A673 (cell line): ENCODE data around the gene DPH1. TPM values are rescaled to one million over a fixed set of nuclear protein-coding genes. Genes with fewer than 3 reads are reported as not detected.

Experiments used
- BruUV-seq: library from RNA; stranded (reverse); fragments of 400-500 nt; replicated peaks from 2 replicates; lab custom pipeline; 2021; lab: Mats Ljungman, UMichigan
- CTCF ChIA-PET: fragments of 300-600 bp; sonication (Branson Sonifier 250); formaldehyde crosslinking; loops from one replicate; lab custom pipeline; 2022; ENCODE audit warnings: antibody characterized with exemption; lab: Charles Lee
- POLR2A ChIA-PET: fragments of 300-600 bp; sonication (Branson Sonifier 250); formaldehyde crosslinking; loops from one replicate; lab custom pipeline; 2022; ENCODE audit warnings: antibody characterized with exemption; ENCODE audit not compliant: low non-redundant PET; lab: Charles Lee
- DNase-seq: peaks from one replicate; pipeline ENCODE4 v3.0.0-alpha.2; 2015; ENCODE audit warnings: low spot score
- H3K27ac ChIP-seq: fragments of 200-600 bp; sonication (generic); 2 replicates; pipeline ENCODE4 v1.5.1; 2016; ENCODE audit warnings: mixed run types, low read depth, mild to moderate bottlenecking, mixed read lengths, antibody characterized with exemption, low read length; ENCODE audit not compliant: poor library complexity, severe bottlenecking
- H3K27me3 ChIP-seq: fragments of 200-600 bp; sonication (generic); replicated peaks from 2 replicates; pipeline ENCODE4 v1.6.1; 2017; ENCODE audit warnings: mixed run types, low read depth, mild to moderate bottlenecking, mixed read lengths, antibody characterized with exemption, low read length; ENCODE audit not compliant: insufficient read depth, poor library complexity
- H3K36me3 ChIP-seq: fragments of 200-600 bp; sonication (generic); 2 replicates; pipeline ENCODE4 v1.6.1; 2016; ENCODE audit warnings: mixed run types, mild to moderate bottlenecking, mixed read lengths, antibody characterized with exemption, low read length; ENCODE audit not compliant: insufficient read depth, poor library complexity, severe bottlenecking
- H3K4me1 ChIP-seq: fragments of 200-600 bp; sonication (generic); 2 replicates; pipeline ENCODE4 v1.6.1; 2017; ENCODE audit warnings: mixed run types, mild to moderate bottlenecking, mixed read lengths, antibody characterized with exemption, low read length; ENCODE audit not compliant: insufficient read depth, poor library complexity, severe bottlenecking
- H3K4me3 ChIP-seq: fragments of 200-600 bp; sonication (generic); 2 replicates; pipeline ENCODE4 v1.5.1; 2016; ENCODE audit warnings: low read depth, mixed run types, mild to moderate bottlenecking, mixed read lengths, low read length; ENCODE audit not compliant: poor library complexity, severe bottlenecking
- H3K9me3 ChIP-seq: fragments of 200-600 bp; sonication (generic); 2 replicates; pipeline ENCODE4 v1.6.1; 2016; ENCODE audit warnings: mixed run types, low read depth, mild to moderate bottlenecking, mixed read lengths, antibody characterized with exemption, low read length; ENCODE audit not compliant: poor library complexity, severe bottlenecking
- EZH2 ChIP-seq: fragments of 200-600 bp; sonication (generic); IDR thresholded peaks from 2 replicates; pipeline ENCODE4 v1.6.1; 2017; ENCODE audit warnings: borderline replicate concordance, low read depth, mild to moderate bottlenecking, mixed read lengths, antibody characterized with exemption, low read length; ENCODE audit not compliant: poor library complexity, severe bottlenecking
- intact Hi-C: fragments of 100-400 bp; cut with micrococcal nuclease; formaldehyde crosslinking; loops from one replicate; pipeline ENCODE4 v1.10.0; 2022; ENCODE audit not compliant: unreplicated experiment
- total RNA-seq: library from RNA; stranded (reverse); gene quantifications from 2 replicates; pipeline ENCODE4 v1.2.3, GENCODE V29; 2021
- TF ChIP-seq, protein P1 (sequence below): fragments of 300-800, 200-600 bp; sonication (generic); conservative IDR thresholded peaks from 2 replicates; pipeline ENCODE4 v1.5.1; 2017; ENCODE audit warnings: low read depth, mild to moderate bottlenecking, antibody characterized with exemption, low read length, moderate library complexity, mixed read lengths

The DPH1 gene
- total RNA-seq, 1 experiment from 2014 or later = 51.1 TPM

DNA sequence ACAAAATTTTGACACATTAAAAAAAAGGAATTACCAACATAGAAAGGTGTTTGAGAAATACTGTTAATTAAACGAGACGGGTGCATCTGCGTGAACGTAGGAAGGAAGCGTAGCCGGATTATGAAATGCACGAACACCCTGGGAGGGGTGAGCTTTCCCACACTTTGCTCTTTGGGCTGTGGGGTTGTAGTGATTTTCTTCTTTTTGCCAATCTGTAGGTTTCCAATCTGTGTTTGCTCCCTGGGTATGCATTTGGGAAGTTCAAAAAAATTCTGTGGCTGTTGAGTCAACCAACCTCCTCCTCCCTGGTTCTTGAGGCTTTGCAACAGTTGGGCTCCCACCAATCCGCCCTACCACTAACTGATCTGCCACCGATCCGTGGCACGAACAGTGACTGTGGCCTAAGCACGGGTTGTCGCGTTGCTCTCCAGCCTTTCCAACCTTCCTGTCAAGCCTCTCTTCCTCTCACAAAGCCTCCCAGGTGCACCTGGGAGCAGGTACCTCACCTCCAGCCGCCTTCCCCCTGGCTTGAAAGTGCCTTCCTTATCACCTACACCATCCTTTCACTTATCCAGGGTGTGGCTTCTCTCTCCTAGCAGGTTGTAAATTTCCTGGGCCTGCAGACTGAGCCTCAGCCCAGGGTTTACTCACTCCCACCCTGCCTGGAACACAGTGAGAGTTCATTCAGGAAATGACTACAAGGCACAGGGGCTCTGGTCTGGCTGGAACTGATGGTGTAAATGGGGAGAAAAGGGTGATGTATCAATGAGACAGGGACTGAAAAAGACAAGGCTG, 21.4 kb upstream of the DPH1 start:
- CTCF ChIA-PET = no interaction called here
- BruUV-seq = no TSS peak
- H3K27me3 ChIP-seq = no peaks in the 10 kb centered on the region
- no peak for TF ChIP-seq EZH2
- TF ChIP-seq, protein P1, sequence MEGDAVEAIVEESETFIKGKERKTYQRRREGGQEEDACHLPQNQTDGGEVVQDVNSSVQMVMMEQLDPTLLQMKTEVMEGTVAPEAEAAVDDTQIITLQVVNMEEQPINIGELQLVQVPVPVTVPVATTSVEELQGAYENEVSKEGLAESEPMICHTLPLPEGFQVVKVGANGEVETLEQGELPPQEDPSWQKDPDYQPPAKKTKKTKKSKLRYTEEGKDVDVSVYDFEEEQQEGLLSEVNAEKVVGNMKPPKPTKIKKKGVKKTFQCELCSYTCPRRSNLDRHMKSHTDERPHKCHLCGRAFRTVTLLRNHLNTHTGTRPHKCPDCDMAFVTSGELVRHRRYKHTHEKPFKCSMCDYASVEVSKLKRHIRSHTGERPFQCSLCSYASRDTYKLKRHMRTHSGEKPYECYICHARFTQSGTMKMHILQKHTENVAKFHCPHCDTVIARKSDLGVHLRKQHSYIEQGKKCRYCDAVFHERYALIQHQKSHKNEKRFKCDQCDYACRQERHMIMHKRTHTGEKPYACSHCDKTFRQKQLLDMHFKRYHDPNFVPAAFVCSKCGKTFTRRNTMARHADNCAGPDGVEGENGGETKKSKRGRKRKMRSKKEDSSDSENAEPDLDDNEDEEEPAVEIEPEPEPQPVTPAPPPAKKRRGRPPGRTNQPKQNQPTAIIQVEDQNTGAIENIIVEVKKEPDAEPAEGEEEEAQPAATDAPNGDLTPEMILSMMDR = no peak
- DNase-seq = no peak
- peaks cover 10% of the 10 kb centered on the region for H3K4me1 ChIP-seq
- H3K9me3 ChIP-seq = no peaks in the 10 kb centered on the region
- intact Hi-C loops = no loop called here
- POLR2A ChIA-PET = no interaction called here
- no peak overlapping the region for H3K27ac ChIP-seq
- no peak overlapping the region for H3K4me3 ChIP-seq
- H3K36me3 ChIP-seq = no peaks in the 10 kb centered on the region

DNA sequence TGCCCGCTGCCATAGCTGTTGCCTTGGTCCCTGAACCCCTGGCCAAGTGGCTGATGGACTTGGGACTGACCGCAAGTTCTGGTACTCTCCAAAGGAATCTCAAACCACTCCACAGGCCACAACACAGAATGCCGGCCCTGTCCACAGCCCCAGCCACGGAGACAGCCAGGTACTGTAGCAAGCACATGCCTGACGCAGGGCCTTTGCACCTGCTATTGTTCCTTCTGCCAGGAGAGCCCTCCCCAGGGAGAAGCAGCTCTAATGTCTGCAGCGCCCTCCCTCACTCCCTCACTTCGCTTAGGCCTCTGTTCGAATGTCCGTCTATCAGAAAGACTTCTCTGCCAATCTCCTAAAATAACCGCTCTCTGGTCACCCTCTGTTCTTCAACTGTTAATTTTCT, 20.2 kb upstream of the DPH1 start:
- no TSS peak for BruUV-seq
- CTCF ChIA-PET = no interaction called here
- POLR2A ChIA-PET = no interaction called here

GRCh38 chr17:2011411-2012371, 18.3 kb upstream of the DPH1 start:
- Histone ChIP-seq H3K27ac (no peak overlapping the region), H3K4me3 (no peak overlapping the region), H3K36me3 (no peaks in the 10 kb centered on the region), H3K9me3 (no peaks in the 10 kb centered on the region), H3K27me3 (no peaks in the 10 kb centered on the region), H3K4me1 (peaks cover 10% of the 10 kb centered on the region)
- DNase-seq = peak; percentile 73
- CTCF ChIA-PET = no interaction called here
- intact Hi-C loops = no loop called here
- BruUV-seq = no TSS peak
- no peak for TF ChIP-seq EZH2
- TF ChIP-seq, protein P1 = no peak
- POLR2A ChIA-PET = interaction anchor here (0.5 kb wide), 1 partner anchor 12 kb away, joined by 4 read pairs; no protein-coding TSS in a partner anchor

More for the DNA sequence above, 20.2 kb upstream of the DPH1 start:
- H3K36me3 ChIP-seq = no peaks in the 10 kb centered on the region
- no peaks in the 10 kb centered on the region for H3K27me3 ChIP-seq
- no peak overlapping the region for H3K27ac ChIP-seq
- H3K4me1 ChIP-seq = peaks cover 10% of the 10 kb centered on the region
- H3K9me3 ChIP-seq = no peaks in the 10 kb centered on the region
- H3K4me3 ChIP-seq = no peak overlapping the region
- no peak for DNase-seq
- intact Hi-C loops = no loop called here
- TF ChIP-seq EZH2 = no peak
- TF ChIP-seq, protein P1 = no peak
